ENCODE data around the gene TRAM2.

DNA sequence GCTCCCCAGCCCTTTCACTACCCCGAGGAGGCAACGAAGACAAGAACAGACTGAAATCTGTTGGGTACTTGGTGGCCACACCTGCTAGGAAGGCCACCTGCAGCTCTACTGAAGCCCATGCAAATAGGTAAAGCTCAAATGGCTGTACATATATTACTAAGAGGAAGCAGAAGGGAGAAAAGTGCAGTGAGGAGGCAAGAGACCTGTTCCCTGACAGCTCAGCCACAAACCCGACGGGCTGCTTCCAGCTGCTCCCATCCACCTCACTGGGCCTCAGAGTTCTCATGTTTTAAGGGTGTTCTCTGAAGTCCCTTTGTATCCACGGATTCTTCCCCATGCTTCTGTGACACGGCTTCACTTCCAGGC, 24.6 kb downstream of the TRAM2 start:
- TF ChIP-seq, protein P1, sequence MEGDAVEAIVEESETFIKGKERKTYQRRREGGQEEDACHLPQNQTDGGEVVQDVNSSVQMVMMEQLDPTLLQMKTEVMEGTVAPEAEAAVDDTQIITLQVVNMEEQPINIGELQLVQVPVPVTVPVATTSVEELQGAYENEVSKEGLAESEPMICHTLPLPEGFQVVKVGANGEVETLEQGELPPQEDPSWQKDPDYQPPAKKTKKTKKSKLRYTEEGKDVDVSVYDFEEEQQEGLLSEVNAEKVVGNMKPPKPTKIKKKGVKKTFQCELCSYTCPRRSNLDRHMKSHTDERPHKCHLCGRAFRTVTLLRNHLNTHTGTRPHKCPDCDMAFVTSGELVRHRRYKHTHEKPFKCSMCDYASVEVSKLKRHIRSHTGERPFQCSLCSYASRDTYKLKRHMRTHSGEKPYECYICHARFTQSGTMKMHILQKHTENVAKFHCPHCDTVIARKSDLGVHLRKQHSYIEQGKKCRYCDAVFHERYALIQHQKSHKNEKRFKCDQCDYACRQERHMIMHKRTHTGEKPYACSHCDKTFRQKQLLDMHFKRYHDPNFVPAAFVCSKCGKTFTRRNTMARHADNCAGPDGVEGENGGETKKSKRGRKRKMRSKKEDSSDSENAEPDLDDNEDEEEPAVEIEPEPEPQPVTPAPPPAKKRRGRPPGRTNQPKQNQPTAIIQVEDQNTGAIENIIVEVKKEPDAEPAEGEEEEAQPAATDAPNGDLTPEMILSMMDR (IDR thresholded peaks at IDR 0.05; ENCODE audit: insufficient read depth, low read length, poor library complexity, severe bottlenecking) = no peak
- TF ChIP-seq EZH2phosphoT487 (conservative IDR thresholded peaks at IDR 0.05; ENCODE audit: low read length) = no peak
